GM18517 (cell line): ENCODE measurements around the gene C6orf141.

ENCODE experiments used
- ATAC-seq: cut with Tn5 transposase; IDR thresholded peaks from one replicate; pipeline ENCODE4 v1.9.1; 2021; ENCODE audit warnings: mild to moderate bottlenecking, moderate library complexity; ENCODE audit not compliant: unreplicated experiment

The C6orf141 gene

GRCh38 chr6:49535795-49536194, 14.7 kb upstream of the C6orf141 start:
- no peak for ATAC-seq

- ATAC-seq, result no peak
These were observed 11.4 kb upstream of the C6orf141 start for GRCh38 chr6:49539102-49539501.

GRCh38 chr6:49540614-49541013, 9.9 kb upstream of the C6orf141 start:
- no peak for ATAC-seq

- ATAC-seq, result no peak
These were observed 9.2 kb upstream of the C6orf141 start for GRCh38 chr6:49541210-49541724.

- no peak for ATAC-seq
These were observed 8.5 kb upstream of the C6orf141 start for GRCh38 chr6:49541936-49542335.

- no peak for ATAC-seq
These were observed 7.2 kb upstream of the C6orf141 start for GRCh38 chr6:49543087-49543858.

- ATAC-seq, result no peak
These were observed 4.1 kb upstream of the C6orf141 start for GRCh38 chr6:49546331-49546730.

GRCh38 chr6:49548613-49549304, 1.7 kb upstream of the C6orf141 start:
- ATAC-seq, result no peak

GRCh38 chr6:49549691-49550491, 577 bp upstream of the C6orf141 start:
- no peak for ATAC-seq

GRCh38 chr6:49551078-49551865, 804 bp downstream of the C6orf141 start:
- ATAC-seq, result peak; percentile 49

- peak; percentile 53 for ATAC-seq
These were observed 1.3 kb downstream of the C6orf141 start for GRCh38 chr6:49551866-49552129.

- no peak for ATAC-seq
These were observed 2.1 kb downstream of the C6orf141 start for GRCh38 chr6:49552596-49552995.

- ATAC-seq, result no peak
These were observed 2.9 kb downstream of the C6orf141 start for GRCh38 chr6:49553384-49553783.

- no peak for ATAC-seq
These were observed 5.5 kb downstream of the C6orf141 start for GRCh38 chr6:49555951-49556350.

- ATAC-seq, result no peak
These were observed 6.0 kb downstream of the C6orf141 start for GRCh38 chr6:49556429-49556837.

GRCh38 chr6:49557177-49557576, 6.7 kb downstream of the C6orf141 start:
- ATAC-seq, result no peak

- no peak for ATAC-seq
These were observed 7.8 kb downstream of the C6orf141 start for GRCh38 chr6:49558238-49558637.

GRCh38 chr6:49563006-49563886, 12.8 kb downstream of the C6orf141 start:
- no peak for ATAC-seq

- no peak for ATAC-seq
These were observed 14.1 kb downstream of the C6orf141 start for GRCh38 chr6:49564552-49564951.

- no peak for ATAC-seq
These were observed 14.8 kb downstream of the C6orf141 start for GRCh38 chr6:49565261-49565660.
